OCI-LY3 (cell line): ENCODE results near the gene TM9SF3.

ENCODE experiments used
- EZH2phosphoT487 ChIP-seq: fragments of 200-600 bp; shearing (Covaris generic); IDR thresholded peaks from 2 replicates; pipeline ENCODE4 v1.6.1; 2018; ENCODE audit warnings: antibody characterized with exemption, mixed run types, low read depth
- TF ChIP-seq, protein P1 (sequence below): fragments of 200-600, 300-600 bp; sonication (generic); IDR thresholded peaks from 2 replicates; pipeline ENCODE4 v1.5.1; 2014; ENCODE audit warnings: antibody characterized with exemption, low read length, low read depth

DNA sequence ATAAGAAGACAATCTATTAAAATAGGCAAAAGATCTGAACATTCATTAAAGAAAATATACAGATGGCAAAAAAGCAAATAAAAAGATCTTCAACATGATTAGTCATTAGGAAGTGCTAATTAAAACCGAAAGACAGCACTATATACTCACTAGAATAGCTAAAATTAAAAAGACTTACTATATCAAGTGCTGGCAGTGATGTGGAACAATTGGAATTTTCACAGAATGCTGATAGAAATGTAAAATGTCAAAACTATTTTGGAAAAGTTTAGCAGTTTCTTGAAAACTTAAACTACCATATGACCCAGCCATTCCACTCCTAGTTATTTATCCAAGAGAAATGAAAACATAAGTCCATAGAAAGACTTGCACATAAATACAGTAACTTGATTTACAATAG is 48.1 kb downstream of the TM9SF3 start:
- TF ChIP-seq, protein P1, sequence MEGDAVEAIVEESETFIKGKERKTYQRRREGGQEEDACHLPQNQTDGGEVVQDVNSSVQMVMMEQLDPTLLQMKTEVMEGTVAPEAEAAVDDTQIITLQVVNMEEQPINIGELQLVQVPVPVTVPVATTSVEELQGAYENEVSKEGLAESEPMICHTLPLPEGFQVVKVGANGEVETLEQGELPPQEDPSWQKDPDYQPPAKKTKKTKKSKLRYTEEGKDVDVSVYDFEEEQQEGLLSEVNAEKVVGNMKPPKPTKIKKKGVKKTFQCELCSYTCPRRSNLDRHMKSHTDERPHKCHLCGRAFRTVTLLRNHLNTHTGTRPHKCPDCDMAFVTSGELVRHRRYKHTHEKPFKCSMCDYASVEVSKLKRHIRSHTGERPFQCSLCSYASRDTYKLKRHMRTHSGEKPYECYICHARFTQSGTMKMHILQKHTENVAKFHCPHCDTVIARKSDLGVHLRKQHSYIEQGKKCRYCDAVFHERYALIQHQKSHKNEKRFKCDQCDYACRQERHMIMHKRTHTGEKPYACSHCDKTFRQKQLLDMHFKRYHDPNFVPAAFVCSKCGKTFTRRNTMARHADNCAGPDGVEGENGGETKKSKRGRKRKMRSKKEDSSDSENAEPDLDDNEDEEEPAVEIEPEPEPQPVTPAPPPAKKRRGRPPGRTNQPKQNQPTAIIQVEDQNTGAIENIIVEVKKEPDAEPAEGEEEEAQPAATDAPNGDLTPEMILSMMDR, result no peak
- no peak for TF ChIP-seq EZH2phosphoT487
